Pericardium fibroblast (primary cell): ENCODE measurements around the gene KRT31. TPM values are rescaled to one million over a fixed set of nuclear protein-coding genes. Genes with fewer than 3 reads are reported as not detected.

Source experiments
- total RNA-seq: library from RNA; depleted of rRNA; stranded (reverse); fragments of >200 nt; gene quantifications from 2 replicates; pipeline ENCODE4 v1.2.3, GENCODE V29; 2015

The KRT31 gene
- total RNA-seq, result not detected in 2 replicates

GRCh38 chr17:41396996-41397660 is at the start of gene KRT31:
KRT31 (minus strand) TSS chr17:41397608; CDS start chr17:41397539, 69 bp downstream.

DNA sequence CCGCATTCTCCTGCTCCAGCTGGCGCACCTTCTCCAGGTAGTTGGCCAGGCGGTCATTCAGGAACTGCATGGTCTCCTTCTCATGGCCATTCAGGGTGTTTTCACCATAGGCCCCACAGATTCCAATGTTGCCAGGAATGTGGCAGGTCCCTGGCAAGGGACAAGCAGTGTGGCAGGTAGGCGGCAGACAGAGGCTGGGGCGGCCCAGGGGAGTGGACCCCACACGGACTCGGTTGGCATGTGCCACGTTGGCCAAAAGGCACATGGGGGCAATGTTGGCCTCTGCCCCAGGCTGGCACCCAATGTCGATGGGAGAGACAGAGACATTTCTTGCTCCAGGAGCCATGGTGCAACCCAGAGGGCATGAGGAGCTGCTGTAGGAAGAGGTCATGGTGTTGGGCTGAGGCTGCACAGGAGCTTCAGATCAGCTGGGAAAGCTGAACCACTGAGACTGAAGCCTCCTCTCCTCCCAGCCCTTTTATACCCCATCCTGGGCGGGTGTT is 43.2 kb upstream of the KRT31 start, which contains the start of gene KRT38:
TSS of gene KRT38 (minus strand) at position 453 of the 503 bp plus-strand sequence. CDS start at position 391, 62 bp downstream.

GRCh38 chr17:41424111-41424635 is 26.8 kb upstream of the KRT31 start, which contains the start of gene KRT37:
KRT37 (minus strand) TSS chr17:41424585; CDS start chr17:41424523, 62 bp downstream.

GRCh38 chr17:41381943-41382342 is 15.5 kb downstream of the KRT31 start, which contains the start of gene KRT34:
KRT34 (minus strand) TSS chr17:41382306; CDS start chr17:41382246, 60 bp downstream.

DNA sequence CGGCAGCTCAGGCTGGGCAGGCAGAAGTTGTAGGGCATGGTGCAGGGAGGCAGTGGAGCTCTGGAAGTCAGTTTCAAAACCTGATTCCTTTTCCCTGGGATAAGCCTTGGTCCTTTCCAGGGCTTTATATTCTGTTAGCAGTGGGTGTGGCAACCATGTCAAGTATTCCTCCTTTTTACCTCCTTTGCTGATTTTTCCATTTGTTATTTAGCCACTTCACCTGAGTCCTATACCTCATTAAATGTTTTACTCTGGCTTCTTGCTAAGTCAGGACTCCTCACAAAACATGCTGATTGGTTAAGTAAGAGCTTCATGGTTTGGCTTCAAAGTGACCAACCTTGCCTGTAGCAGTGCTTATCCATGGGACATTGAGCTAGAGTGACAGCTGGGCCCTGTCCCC is 27.7 kb downstream of the KRT31 start, which contains the start of gene KRT33B:
TSS of gene KRT33B (minus strand) at position 101 of the 400 bp plus-strand sequence. CDS start at position 38, 63 bp downstream.

DNA sequence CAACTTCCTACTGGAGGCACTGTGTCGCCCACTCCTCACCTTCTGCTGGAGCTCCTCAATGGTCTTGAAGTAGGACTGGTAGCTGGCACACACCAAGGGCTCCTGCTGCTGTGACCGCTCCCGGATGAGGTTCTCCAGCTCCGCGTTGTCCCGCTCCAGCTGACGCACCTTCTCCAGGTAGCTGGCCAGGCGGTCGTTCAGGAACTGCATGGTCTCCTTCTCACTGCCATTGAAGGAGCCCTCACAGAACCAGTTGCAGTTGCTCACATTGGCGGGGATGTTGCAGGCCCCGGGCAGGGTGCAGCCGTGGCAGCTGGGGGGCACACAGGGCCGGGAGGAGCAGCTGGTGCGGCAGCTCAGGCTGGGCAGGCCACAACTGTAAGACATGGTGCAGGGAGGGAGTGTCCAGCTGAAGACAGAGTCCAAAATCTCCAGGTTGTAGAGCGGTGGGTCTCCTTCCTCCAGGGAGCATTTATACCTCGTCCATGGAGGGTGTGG is 47.0 kb downstream of the KRT31 start, which contains the start of gene KRT33A:
TSS of gene KRT33A (minus strand) at position 448 of the 498 bp plus-strand sequence. CDS start at position 387, 61 bp downstream.

Other genes with a start within 250 kb of the KRT31 start
- not detected in 2 replicates for gene KRTAP4-5, start 247.8 kb downstream of the KRT31 start, total RNA-seq
- not detected in 2 replicates for gene KRTAP4-4, start 236.9 kb downstream of the KRT31 start, total RNA-seq
- not detected in 2 replicates for gene KRTAP4-3, start 229.4 kb downstream of the KRT31 start, total RNA-seq
- gene KRTAP4-2, start 219.4 kb downstream of the KRT31 start, total RNA-seq, result not detected in 2 replicates
- gene KRTAP4-1, start 212.7 kb downstream of the KRT31 start, total RNA-seq, result not detected in 2 replicates
- not detected in 2 replicates for gene KRTAP9-1, start 207.7 kb downstream of the KRT31 start, total RNA-seq
- gene KRTAP9-2, start 171.0 kb downstream of the KRT31 start, total RNA-seq, result not detected in 2 replicates
- not detected in 2 replicates for gene KRTAP9-3, start 165.2 kb downstream of the KRT31 start, total RNA-seq
- gene KRTAP9-8, start 159.6 kb downstream of the KRT31 start, total RNA-seq, result not detected in 2 replicates
- not detected in 2 replicates for gene KRTAP9-4, start 147.9 kb downstream of the KRT31 start, total RNA-seq
- not detected in 2 replicates for gene KRTAP9-9, start 142.2 kb downstream of the KRT31 start, total RNA-seq
- not detected in 2 replicates for gene KRTAP9-6, start 132.2 kb downstream of the KRT31 start, total RNA-seq
- not detected in 2 replicates for gene KRTAP9-7, start 121.9 kb downstream of the KRT31 start, total RNA-seq
- gene KRTAP29-1, start 94.8 kb downstream of the KRT31 start, total RNA-seq, result not detected in 2 replicates
- gene KRTAP16-1, start 88.3 kb downstream of the KRT31 start, total RNA-seq, result not detected in 2 replicates
- gene KRTAP17-1, start 81.9 kb downstream of the KRT31 start, total RNA-seq, result not detected in 2 replicates
- gene KRT33A, start 46.8 kb downstream of the KRT31 start, total RNA-seq, result not detected in 2 replicates
- not detected in 2 replicates for gene KRT33B, start 27.8 kb downstream of the KRT31 start, total RNA-seq
- not detected in 2 replicates for gene KRT34, start 15.3 kb downstream of the KRT31 start, total RNA-seq
- not detected in 2 replicates for gene KRT37, start 27.0 kb upstream of the KRT31 start, total RNA-seq
- not detected in 2 replicates for gene KRT38, start 43.4 kb upstream of the KRT31 start, total RNA-seq
- gene KRT32, start 69.8 kb upstream of the KRT31 start, total RNA-seq, result not detected in 2 replicates
- gene KRT35, start 83.5 kb upstream of the KRT31 start, total RNA-seq, result not detected in 2 replicates
- not detected in 2 replicates for gene KRT36, start 92.3 kb upstream of the KRT31 start, total RNA-seq
- not detected in 2 replicates for gene KRT13, start 108.0 kb upstream of the KRT31 start, total RNA-seq
- gene KRT15, start 121.3 kb upstream of the KRT31 start, total RNA-seq, result not detected in 2 replicates
- 33.3 and 57.3 TPM in 2 replicates for gene KRT19, start 130.7 kb upstream of the KRT31 start, total RNA-seq
- not detected in 2 replicates for gene KRT9, start 174.5 kb upstream of the KRT31 start, total RNA-seq
- gene KRT14, start 189.3 kb upstream of the KRT31 start, total RNA-seq, result 0.12 and 0.26 TPM in 2 replicates
- 0.17 TPM in 1 of 2 replicates, not detected in the other for gene KRT16, start 215.2 kb upstream of the KRT31 start, total RNA-seq
- 2.5 TPM in 1 of 2 replicates, not detected in the other for gene KRT17, start 227.0 kb upstream of the KRT31 start, total RNA-seq